SH-SY5Y (cell line): ENCODE data around the gene FBXO10.

Experiments
- GATA2 ChIP-seq: IDR thresholded peaks from 2 replicates; pipeline ENCODE4 v1.6.1; 2011; ENCODE audit warnings: mild to moderate bottlenecking, low read depth, low read length
- GATA3 ChIP-seq: IDR thresholded peaks from 2 replicates; pipeline ENCODE4 v1.6.1; 2011; ENCODE audit warnings: low read depth, mild to moderate bottlenecking, low read length, moderate library complexity

DNA sequence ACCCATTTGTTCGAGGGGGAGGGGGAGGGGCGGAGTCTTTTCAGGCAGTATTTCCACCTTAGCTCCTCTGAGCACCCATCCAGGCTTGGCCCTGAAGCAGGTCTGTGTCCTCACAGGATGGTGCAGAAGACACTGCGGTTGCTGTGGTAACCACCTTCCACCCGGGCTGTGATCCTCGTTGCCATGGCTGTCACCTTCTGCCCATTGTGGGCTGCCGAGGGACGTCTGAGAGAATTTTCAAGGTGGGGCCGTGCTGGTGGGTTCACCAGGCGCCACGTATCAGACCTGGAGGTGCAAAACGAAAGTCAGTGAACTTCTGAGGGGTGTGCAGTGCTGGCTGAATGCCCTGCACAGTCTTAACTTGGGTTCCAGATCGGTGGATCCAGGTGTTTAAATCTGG is 63.7 kb downstream of the FBXO10 start:
- no peak for TF ChIP-seq GATA3
- no peak for TF ChIP-seq GATA2
